NCI-H2227 (cell line): ENCODE data around the gene NR3C2.
"Not testable (repeated sequence)": the region's sequence is repeated elsewhere in the genome, so short reads cannot be mapped to it uniquely, and the experiment has no call there.

Experiments used
- DNase-seq: peaks from one replicate; lab custom pipeline; 2025; ENCODE audit not compliant: unreplicated experiment; lab: John Stamatoyannopoulos, UW

NR3C2 gene

DNA sequence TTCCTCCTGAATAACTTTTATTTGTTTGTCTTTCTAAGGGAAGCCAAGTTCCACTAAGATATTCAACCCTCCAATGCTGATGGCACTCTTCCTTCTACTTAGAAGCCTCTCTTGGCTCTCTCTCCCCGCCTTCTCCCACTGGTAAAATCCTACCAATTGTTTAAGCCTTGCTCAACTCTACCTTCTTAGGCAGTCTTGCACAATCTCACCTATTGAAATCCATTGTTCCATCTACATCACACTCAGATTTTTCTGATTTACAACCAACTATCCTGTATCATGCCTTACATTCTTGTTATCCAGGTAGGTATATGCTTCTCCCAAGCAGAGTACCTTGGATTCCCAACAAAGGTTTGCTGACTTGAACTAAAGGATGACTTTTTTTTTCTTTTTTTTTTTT, 69.1 kb downstream of the NR3C2 start:
- DNase-seq: no peak

GRCh38 chr4:148369919-148370318, 72.3 kb downstream of the NR3C2 start:
- DNase-seq: no peak

GRCh38 chr4:148367756-148368155, 74.5 kb downstream of the NR3C2 start:
- DNase-seq: no peak

DNA sequence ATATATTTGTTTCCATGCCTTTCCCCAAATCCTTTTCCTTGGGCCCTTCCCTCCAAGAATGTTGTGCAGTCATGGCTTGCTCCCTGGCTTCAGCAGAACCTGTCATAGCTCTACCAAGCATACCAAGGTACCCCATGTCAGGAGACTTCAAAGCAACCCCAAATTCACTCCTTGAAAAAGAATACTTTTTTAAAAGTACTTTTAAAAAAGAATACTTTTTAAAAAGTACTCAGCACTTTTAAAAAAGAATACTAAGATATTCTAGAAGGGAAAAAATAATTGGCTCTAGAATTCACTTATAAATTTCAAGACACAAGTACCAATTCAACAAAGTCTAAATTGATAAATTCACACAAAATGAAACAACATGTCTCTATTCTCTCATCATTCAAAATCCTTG, 76.0 kb downstream of the NR3C2 start:
- DNase-seq: no peak

GRCh38 chr4:148364525-148364924, 77.7 kb downstream of the NR3C2 start:
- DNase-seq: no peak

DNA sequence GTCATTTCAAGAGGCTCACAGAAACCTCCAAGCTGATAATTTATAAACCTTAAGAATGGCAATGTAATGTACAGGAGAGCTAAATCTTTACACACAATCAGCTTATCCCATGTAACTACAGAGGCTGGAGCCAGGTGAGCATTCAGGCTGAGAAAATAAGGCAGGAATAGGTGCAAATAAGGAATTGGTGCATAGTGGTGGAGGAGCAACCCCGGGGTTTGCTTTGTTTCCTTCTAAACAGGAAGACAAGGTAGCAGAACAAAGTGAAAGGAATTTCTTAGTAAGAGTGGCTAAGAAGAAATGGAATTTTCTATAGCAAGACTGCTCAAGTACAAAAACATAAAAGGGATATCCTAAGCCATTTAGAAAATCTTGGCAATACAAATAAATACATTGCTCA, 82.4 kb downstream of the NR3C2 start:
- no peak for DNase-seq

DNA sequence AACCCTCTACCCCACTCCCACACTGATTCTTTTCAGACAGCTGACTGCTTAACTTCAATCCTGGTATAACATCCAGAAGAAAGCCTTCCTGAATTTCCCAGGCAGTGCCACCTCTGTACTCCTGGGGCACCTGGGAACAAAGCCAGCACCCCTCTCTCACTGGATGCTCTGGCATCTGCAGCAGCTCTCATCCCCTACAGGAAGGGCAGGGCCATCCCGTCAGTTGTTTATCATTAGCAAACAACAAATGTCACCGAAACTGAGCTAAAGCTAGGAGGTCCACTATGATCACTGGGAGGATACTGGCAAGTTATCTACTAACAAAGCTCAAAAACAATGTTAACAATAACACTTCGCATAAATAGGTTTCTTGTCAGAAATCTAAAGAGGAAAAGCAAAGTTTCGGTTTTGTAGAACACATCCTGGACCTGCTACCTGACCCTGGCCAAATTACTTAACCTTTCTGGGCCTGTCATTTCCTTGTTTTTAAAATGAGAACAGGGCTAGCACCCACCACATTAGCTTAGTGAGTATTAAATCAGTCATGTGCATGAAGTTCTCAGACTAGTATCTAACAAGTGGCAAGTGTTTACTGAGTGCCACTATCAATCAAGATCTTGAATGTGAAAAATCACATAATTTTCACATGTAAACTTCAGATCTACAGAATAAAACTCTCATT, 86.6 kb downstream of the NR3C2 start:
- DNase-seq: no peak

- no peak for DNase-seq
Measured at GRCh38 chr4:148354186-148354585, 88.0 kb downstream of the NR3C2 start.

- DNase-seq: no peak
Measured at GRCh38 chr4:148353571-148353970, 88.6 kb downstream of the NR3C2 start.

GRCh38 chr4:148349153-148349552, 93.1 kb downstream of the NR3C2 start:
- no peak for DNase-seq

GRCh38 chr4:148346657-148347056, 95.6 kb downstream of the NR3C2 start:
- DNase-seq: no peak

GRCh38 chr4:148345509-148345908, 96.7 kb downstream of the NR3C2 start:
- DNase-seq: no peak

- DNase-seq: no peak
Measured at GRCh38 chr4:148344941-148345340, 97.3 kb downstream of the NR3C2 start.

DNA sequence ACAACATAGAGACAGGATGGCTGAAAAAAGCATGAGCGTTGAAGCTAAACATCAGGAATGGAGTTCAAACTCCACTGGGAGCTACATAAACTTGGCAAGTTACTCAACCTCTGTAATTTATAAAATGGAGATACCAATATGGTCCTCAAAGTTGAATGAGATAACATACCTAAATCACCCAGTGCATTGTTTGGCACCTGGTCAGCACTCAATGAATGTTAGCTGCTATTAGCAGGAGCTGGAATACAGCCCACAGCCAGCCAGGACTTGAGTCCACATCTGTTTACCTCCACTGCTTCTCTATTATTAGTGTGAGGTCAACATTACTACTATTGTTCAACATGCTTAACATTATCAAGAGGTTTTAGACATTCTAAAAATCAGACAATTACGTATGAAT, 97.9 kb downstream of the NR3C2 start:
- no peak for DNase-seq

GRCh38 chr4:148341980-148342800, 100.0 kb downstream of the NR3C2 start:
- DNase-seq: no peak

DNA sequence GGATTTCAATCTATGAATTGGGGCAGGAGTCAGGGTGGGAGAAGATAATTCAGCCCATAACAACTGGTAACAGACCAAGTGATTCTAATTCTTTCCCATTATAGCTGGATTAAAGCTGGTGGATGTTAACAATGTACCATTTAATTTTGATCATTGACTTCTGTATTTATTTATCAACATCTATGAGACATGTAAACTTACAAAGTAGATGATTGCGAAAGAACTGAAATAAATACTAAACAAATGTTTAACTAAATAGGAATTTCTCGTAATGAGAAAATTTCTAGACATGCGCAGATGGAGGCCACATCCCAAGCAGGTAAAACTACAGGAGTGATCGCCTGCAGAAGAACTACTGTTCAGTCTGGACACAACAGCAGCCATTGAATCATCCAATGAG, 107.1 kb downstream of the NR3C2 start:
- no peak for DNase-seq

- DNase-seq: no peak
Measured at GRCh38 chr4:148333265-148333664, 108.9 kb downstream of the NR3C2 start.

DNA sequence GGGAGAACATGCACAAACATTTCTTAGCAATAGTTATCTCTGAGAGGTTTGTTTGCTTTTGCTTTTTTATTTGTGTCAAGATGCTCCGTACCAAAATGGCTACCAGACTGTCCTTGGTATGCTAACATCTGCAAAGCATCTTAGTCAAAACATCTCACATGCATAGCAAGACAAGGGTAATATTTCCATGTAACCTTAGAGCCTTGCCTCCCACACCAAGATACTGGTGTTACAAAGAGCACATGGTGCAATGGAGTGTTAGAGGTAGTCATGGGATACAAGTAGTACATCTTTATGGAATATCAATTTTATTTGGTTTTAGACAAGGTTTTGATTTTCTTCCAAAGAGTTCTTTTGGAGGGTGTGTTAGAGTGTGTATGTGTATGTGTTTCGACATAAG, 109.7 kb downstream of the NR3C2 start:
- DNase-seq: no peak

DNA sequence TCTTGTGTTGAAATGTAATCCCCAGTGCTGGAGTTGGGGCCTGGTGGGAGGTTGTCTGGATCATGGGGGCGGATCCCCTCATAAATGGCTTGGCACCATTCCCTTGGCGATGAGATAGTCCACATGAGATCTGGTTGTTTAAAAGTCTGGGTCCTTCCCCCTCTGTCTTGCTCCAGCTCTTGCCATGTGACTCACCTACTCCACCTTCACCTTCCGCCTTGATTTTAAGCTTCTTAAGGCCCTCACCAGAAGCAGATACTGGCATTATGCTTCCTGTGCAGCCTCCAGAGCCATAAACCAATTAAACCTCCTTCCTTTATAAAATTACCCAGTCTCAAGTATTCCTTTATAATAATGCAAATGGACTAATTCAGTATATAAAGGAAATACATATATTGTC, 111.5 kb downstream of the NR3C2 start:
- DNase-seq: no peak

DNA sequence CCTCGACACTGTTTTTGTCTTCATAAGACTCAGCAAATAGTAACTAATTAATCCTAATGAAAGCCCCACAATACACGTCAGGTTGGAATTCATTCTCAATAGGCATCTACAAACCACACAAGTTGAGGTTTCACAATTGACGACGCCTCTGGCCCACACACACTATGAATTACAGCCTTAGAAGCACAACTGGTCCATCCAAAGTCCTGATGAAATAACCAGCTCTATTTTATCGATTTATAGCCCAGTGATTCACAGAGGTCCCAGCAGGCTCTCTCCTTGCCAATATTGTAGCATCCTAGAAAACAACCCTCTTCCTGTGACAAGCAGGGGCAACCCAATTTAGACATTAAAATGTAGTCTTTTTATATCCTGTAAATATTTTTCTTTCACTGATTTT, 112.1 kb downstream of the NR3C2 start:
- no peak for DNase-seq

DNA sequence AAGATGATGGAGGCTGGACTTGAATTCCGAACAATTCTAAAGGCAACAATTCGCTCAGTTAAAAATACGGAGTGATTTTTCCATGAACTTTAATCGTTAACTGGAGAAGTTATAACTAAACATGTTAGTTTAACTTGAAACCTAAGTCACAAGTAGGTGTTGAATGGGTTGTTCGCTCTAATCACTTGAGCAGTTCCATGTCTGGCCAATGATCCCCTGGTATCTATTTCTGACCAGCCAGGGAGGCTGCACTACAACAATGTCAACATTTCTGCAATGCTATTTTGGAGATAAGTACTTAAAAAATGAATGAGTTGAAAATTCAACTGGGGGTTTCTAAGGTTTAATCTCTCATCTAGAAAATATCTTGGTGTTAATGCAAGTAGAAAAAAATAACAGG, 112.5 kb downstream of the NR3C2 start:
- DNase-seq: no peak

GRCh38 chr4:148327683-148328082, 114.5 kb downstream of the NR3C2 start:
- no peak for DNase-seq

GRCh38 chr4:148323316-148323715, 118.9 kb downstream of the NR3C2 start:
- DNase-seq: not testable (repeated sequence)
